NT2/D1 (cell line): ENCODE measurements around the gene RPTOR.

Source experiments
- DNase-seq: peaks from one replicate; pipeline ENCODE4 v3.0.0-alpha.2; 2011; ENCODE audit warnings: low read depth, low spot score
- H3K27me3 ChIP-seq: 2 replicates; pipeline ENCODE4 v1.6.0; 2011; ENCODE audit warnings: mild to moderate bottlenecking; ENCODE audit not compliant: insufficient read length, insufficient read depth
- H3K36me3 ChIP-seq: 2 replicates; pipeline ENCODE4 v1.6.1; 2011; ENCODE audit warnings: mild to moderate bottlenecking, low read length, mixed read lengths; ENCODE audit not compliant: insufficient read depth, insufficient read length
- H3K4me1 ChIP-seq: 2 replicates; pipeline ENCODE4 v1.5.1; 2011; ENCODE audit not compliant: insufficient read depth, insufficient read length
- H3K4me3 ChIP-seq: 2 replicates; pipeline ENCODE4 v1.5.1; 2011; ENCODE audit warnings: low read depth; ENCODE audit not compliant: insufficient read length
- H3K9ac ChIP-seq: 2 replicates; pipeline ENCODE4 v1.6.0; 2011; ENCODE audit warnings: low read depth; ENCODE audit not compliant: insufficient read length
- H3K9me3 ChIP-seq: 2 replicates; pipeline ENCODE4 v1.5.1; 2011; ENCODE audit warnings: mild to moderate bottlenecking, low read length; ENCODE audit not compliant: insufficient read depth
- SUZ12 ChIP-seq: IDR thresholded peaks from 2 replicates; pipeline ENCODE4 v1.6.1; 2011; ENCODE audit not compliant: insufficient read length, insufficient read depth; ENCODE audit errors: extremely low read depth
- YY1 ChIP-seq: IDR thresholded peaks from 2 replicates; pipeline ENCODE4 v1.6.1; 2011; ENCODE audit not compliant: insufficient read length, insufficient read depth
- ZNF274 ChIP-seq: IDR thresholded peaks from 2 replicates; pipeline ENCODE4 v1.6.1; 2011; ENCODE audit warnings: mild to moderate bottlenecking, low read depth, low read length

RPTOR gene

GRCh38 chr17:80687839-80688238 lies 143.2 kb downstream of the RPTOR start:
- TF ChIP-seq SUZ12: no peak
- TF ChIP-seq ZNF274: no peak
- TF ChIP-seq YY1: no peak

GRCh38 chr17:80689129-80689619 lies 144.5 kb downstream of the RPTOR start:
- TF ChIP-seq ZNF274 (no peak), SUZ12 (no peak), YY1 (no peak)
- H3K27me3 ChIP-seq: no peaks in the 10 kb centered on the region
- no peak for DNase-seq
- H3K9me3 ChIP-seq: no peaks in the 10 kb centered on the region
- H3K4me1 ChIP-seq: peaks cover 3% of the 10 kb centered on the region
- no peak overlapping the region for H3K9ac ChIP-seq
- no peak overlapping the region for H3K4me3 ChIP-seq
- peaks cover 15% of the 10 kb centered on the region for H3K36me3 ChIP-seq

More at GRCh38 chr17:80687839-80688238, 143.2 kb downstream of the RPTOR start:
- no peak overlapping the region for H3K4me3 ChIP-seq
- no peaks in the 10 kb centered on the region for H3K27me3 ChIP-seq
- H3K4me1 ChIP-seq: no peaks in the 10 kb centered on the region
- no peak for DNase-seq
- H3K36me3 ChIP-seq: peaks cover 26% of the 10 kb centered on the region
- H3K9me3 ChIP-seq: no peaks in the 10 kb centered on the region
- no peak overlapping the region for H3K9ac ChIP-seq

GRCh38 chr17:80691784-80692183 lies 147.1 kb downstream of the RPTOR start:
- Histone ChIP-seq H3K4me1 (peaks cover 3% of the 10 kb centered on the region), H3K27me3 (no peaks in the 10 kb centered on the region), H3K4me3 (no peak overlapping the region), H3K9ac (no peak overlapping the region), H3K9me3 (no peaks in the 10 kb centered on the region), H3K36me3 (peaks cover 10% of the 10 kb centered on the region)
- no peak for DNase-seq
- TF ChIP-seq SUZ12: no peak
- TF ChIP-seq ZNF274: no peak

- Histone ChIP-seq H3K4me1 (peaks cover 7% of the 10 kb centered on the region), H3K27me3 (no peaks in the 10 kb centered on the region), H3K36me3 (peaks cover 2% of the 10 kb centered on the region), H3K9ac (no peak overlapping the region), H3K4me3 (no peak overlapping the region), H3K9me3 (no peaks in the 10 kb centered on the region)
- TF ChIP-seq SUZ12 (no peak), ZNF274 (no peak), YY1 (no peak)
- DNase-seq: no peak
Measured at GRCh38 chr17:80692931-80693467, 148.4 kb downstream of the RPTOR start.

GRCh38 chr17:80693511-80693910 lies 148.9 kb downstream of the RPTOR start:
- no peak overlapping the region for H3K9ac ChIP-seq
- H3K4me3 ChIP-seq: no peak overlapping the region
- no peak for DNase-seq
- peaks cover 2% of the 10 kb centered on the region for H3K36me3 ChIP-seq
- TF ChIP-seq YY1 (no peak), ZNF274 (no peak), SUZ12 (no peak)
- no peaks in the 10 kb centered on the region for H3K27me3 ChIP-seq
- no peaks in the 10 kb centered on the region for H3K9me3 ChIP-seq
- peaks cover 7% of the 10 kb centered on the region for H3K4me1 ChIP-seq

GRCh38 chr17:80694085-80694991 lies 149.7 kb downstream of the RPTOR start:
- TF ChIP-seq SUZ12: no peak
- Histone ChIP-seq H3K4me1 (peaks cover 7% of the 10 kb centered on the region), H3K27me3 (no peaks in the 10 kb centered on the region), H3K4me3 (no peak overlapping the region), H3K36me3 (peaks cover 2% of the 10 kb centered on the region), H3K9ac (no peak overlapping the region), H3K9me3 (no peaks in the 10 kb centered on the region)
- no peak for DNase-seq

GRCh38 chr17:80694992-80695912 lies 150.6 kb downstream of the RPTOR start:
- Histone ChIP-seq H3K9ac (no peak overlapping the region), H3K9me3 (no peaks in the 10 kb centered on the region), H3K36me3 (peaks cover 2% of the 10 kb centered on the region), H3K27me3 (no peaks in the 10 kb centered on the region), H3K4me3 (no peak overlapping the region), H3K4me1 (peaks cover 7% of the 10 kb centered on the region)
- no peak for DNase-seq
- TF ChIP-seq ZNF274: no peak
- TF ChIP-seq SUZ12: no peak
